ENCODE data around the gene TMEM126A. TPM values are rescaled to one million over a fixed set of nuclear protein-coding genes. Genes with fewer than 3 reads are reported as not detected.
A peak's percentile ranks its signal among the peaks of the same experiment; 100 is the strongest.
"Not testable (repeated sequence)": the region's sequence is repeated elsewhere in the genome, so short reads cannot be mapped to it uniquely, and the experiment has no call there.

Gene TMEM126A
- 64.4 and 105 TPM in 2 replicates for total RNA-seq (2014; rRNA removed; shearing (Covaris generic))

GRCh38 chr11:85647604-85648299 lies at the start of gene TMEM126A:
Gene TMEM126A (plus strand): TSS chr11:85647967. CDS start chr11:85650256, 2,289 bp downstream.
- peak; percentile 93 for DNase-seq (ENCODE audit: low read depth)

- DNase-seq (ENCODE audit: low read depth): no peak
Observed at GRCh38 chr11:85599083-85599482, 48.7 kb upstream of the TMEM126A start.

- DNase-seq (ENCODE audit: low read depth): no peak
Observed at GRCh38 chr11:85602526-85603213, 45.1 kb upstream of the TMEM126A start.

GRCh38 chr11:85603220-85603619 lies 44.5 kb upstream of the TMEM126A start:
- DNase-seq (ENCODE audit: low read depth): no peak

- DNase-seq (ENCODE audit: low read depth): not testable (repeated sequence)
Observed at GRCh38 chr11:85606237-85606636, 41.5 kb upstream of the TMEM126A start.

- not testable (repeated sequence) for DNase-seq (ENCODE audit: low read depth)
Observed at GRCh38 chr11:85608621-85609020, 39.1 kb upstream of the TMEM126A start.

GRCh38 chr11:85609286-85609685 lies 38.5 kb upstream of the TMEM126A start:
- DNase-seq (ENCODE audit: low read depth): peak; percentile 56

GRCh38 chr11:85611643-85612042 lies 36.1 kb upstream of the TMEM126A start:
- not testable (repeated sequence) for DNase-seq (ENCODE audit: low read depth)

GRCh38 chr11:85619499-85619898 lies 28.3 kb upstream of the TMEM126A start:
- peak; percentile 8 for DNase-seq (ENCODE audit: low read depth)

- DNase-seq (ENCODE audit: low read depth): no peak
Observed at GRCh38 chr11:85620256-85620655, 27.5 kb upstream of the TMEM126A start.

- no peak for DNase-seq (ENCODE audit: low read depth)
Observed at GRCh38 chr11:85626496-85626895, 21.3 kb upstream of the TMEM126A start.

GRCh38 chr11:85627332-85627997 lies 20.3 kb upstream of the TMEM126A start, which contains the start of gene DLG2:
Gene DLG2 (minus strand): TSS chr11:85627344.
- DNase-seq (ENCODE audit: low read depth): peak; percentile 34

GRCh38 chr11:85627998-85628770 lies 19.6 kb upstream of the TMEM126A start, which contains the start of gene TMEM126B:
Gene TMEM126B (plus strand): TSS chr11:85628593. CDS start chr11:85628608, 15 bp downstream.
- peak; percentile 97 for DNase-seq (ENCODE audit: low read depth)

GRCh38 chr11:85628771-85629341 lies 18.9 kb upstream of the TMEM126A start:
- no peak for DNase-seq (ENCODE audit: low read depth)

- DNase-seq (ENCODE audit: low read depth): no peak
Observed at GRCh38 chr11:85634747-85635146, 13.0 kb upstream of the TMEM126A start.

- DNase-seq (ENCODE audit: low read depth): no peak
Observed at GRCh38 chr11:85643191-85643614, 4.6 kb upstream of the TMEM126A start.

GRCh38 chr11:85647078-85647477 lies 689 bp upstream of the TMEM126A start:
- DNase-seq (ENCODE audit: low read depth): no peak

- no peak for DNase-seq (ENCODE audit: low read depth)
Observed at GRCh38 chr11:85651118-85651517, 3.4 kb downstream of the TMEM126A start.

GRCh38 chr11:85652786-85653447 lies 5.2 kb downstream of the TMEM126A start:
- DNase-seq (ENCODE audit: low read depth): no peak

GRCh38 chr11:85654343-85654742 lies 6.6 kb downstream of the TMEM126A start:
- not testable (repeated sequence) for DNase-seq (ENCODE audit: low read depth)

GRCh38 chr11:85656777-85657176 lies 9.0 kb downstream of the TMEM126A start:
- DNase-seq (ENCODE audit: low read depth): no peak
